BE2C (cell line): ENCODE data around the gene ERH.

Experiments
- DNase-seq: peaks from one replicate; pipeline ENCODE4 v3.0.0-alpha.2; 2020
- H3K27me3 ChIP-seq: fragments of 250-450 bp; sonication (Bioruptor Pico); 2 replicates; pipeline ENCODE4 v1.5.1; 2020; ENCODE audit warnings: mild to moderate bottlenecking
- H3K36me3 ChIP-seq: fragments of 250-450 bp; sonication (Bioruptor Pico); 2 replicates; pipeline ENCODE4 v1.5.1; 2020; ENCODE audit warnings: mild to moderate bottlenecking
- H3K4me1 ChIP-seq: fragments of 250-450 bp; sonication (Bioruptor Pico); 2 replicates; pipeline ENCODE4 v1.5.1; 2020
- H3K4me3 ChIP-seq: 2 replicates; pipeline ENCODE4 v1.5.1; 2011; ENCODE audit warnings: low read depth, low read length
- H3K9me3 ChIP-seq: fragments of 250-450 bp; sonication (Bioruptor Pico); 2 replicates; pipeline ENCODE4 v1.5.1; 2020
- CTCF ChIP-seq: IDR thresholded peaks from 2 replicates; pipeline ENCODE4 v1.5.1; 2012; ENCODE audit warnings: mild to moderate bottlenecking, low read depth, low read length

ERH gene

DNA sequence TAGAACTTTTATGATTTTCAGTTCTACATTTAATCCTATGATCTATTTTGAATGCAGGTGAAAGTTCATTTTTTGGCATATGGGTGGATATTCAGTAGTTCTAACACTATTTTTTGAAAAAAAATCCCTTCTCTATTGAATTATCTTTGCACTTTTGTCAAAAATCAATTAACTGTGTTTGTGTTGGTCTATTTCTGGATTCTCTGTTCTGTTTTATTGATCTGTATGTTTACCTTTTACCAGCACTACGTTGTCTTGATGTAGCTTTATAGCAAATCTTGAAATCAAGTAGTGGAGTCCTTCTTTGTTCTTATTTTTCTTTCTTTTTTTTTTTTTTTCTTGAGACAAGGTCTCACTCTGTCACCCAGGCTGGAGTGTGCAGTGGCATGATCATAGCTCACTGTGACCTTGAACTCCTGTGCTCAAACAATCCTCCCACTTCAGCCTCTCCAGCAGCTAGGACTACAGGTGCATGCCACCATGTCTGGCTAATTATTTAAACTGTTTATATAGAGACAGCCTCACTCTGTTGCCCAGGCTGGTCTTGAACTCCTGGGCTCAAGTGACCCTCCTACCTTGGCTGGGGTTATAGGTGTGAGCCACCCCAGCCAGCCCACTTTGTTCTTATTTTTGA lies 32.3 kb upstream of the ERH start:
- no peak overlapping the region for H3K4me3 ChIP-seq
- H3K4me1 ChIP-seq: no peaks in the 10 kb centered on the region
- H3K9me3 ChIP-seq: no peaks in the 10 kb centered on the region
- DNase-seq: no peak
- H3K36me3 ChIP-seq: peaks cover 10% of the 10 kb centered on the region; the same call in 1 of the 2 replicates
- H3K27me3 ChIP-seq: no peaks in the 10 kb centered on the region
- no peak for TF ChIP-seq CTCF

DNA sequence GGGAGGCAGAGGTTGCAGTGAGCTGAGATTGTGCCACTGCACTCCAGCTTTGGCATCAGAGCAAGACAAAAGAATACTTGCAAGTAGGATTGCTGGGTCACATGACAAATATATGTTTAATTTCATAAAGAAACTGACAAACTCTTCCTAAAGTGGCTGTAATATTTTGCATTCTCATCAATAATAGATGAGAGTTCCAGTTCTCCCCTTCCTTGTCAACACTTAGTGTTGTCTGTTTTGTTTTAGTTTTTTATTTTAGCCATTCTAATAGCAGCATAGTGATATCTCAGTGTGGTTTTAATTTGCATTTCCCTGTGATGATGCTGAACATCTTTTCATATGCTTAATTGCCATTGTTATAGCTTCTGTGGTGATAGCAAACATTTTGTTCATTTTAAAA lies 31.5 kb upstream of the ERH start:
- H3K4me1 ChIP-seq: no peaks in the 10 kb centered on the region
- H3K36me3 ChIP-seq: peaks cover 10% of the 10 kb centered on the region; the same call in 1 of the 2 replicates
- no peaks in the 10 kb centered on the region for H3K9me3 ChIP-seq
- no peaks in the 10 kb centered on the region for H3K27me3 ChIP-seq
- DNase-seq: no peak
- no peak for TF ChIP-seq CTCF
- H3K4me3 ChIP-seq: no peak overlapping the region

GRCh38 chr14:69428289-69428998 lies 30.3 kb upstream of the ERH start:
- no peak overlapping the region for H3K4me3 ChIP-seq
- H3K9me3 ChIP-seq: no peaks in the 10 kb centered on the region
- no peaks in the 10 kb centered on the region for H3K4me1 ChIP-seq
- DNase-seq: no peak
- H3K36me3 ChIP-seq: peaks cover 10% of the 10 kb centered on the region; the same call in 1 of the 2 replicates
- H3K27me3 ChIP-seq: no peaks in the 10 kb centered on the region
- no peak for TF ChIP-seq CTCF

GRCh38 chr14:69427596-69427995 lies 29.5 kb upstream of the ERH start:
- Histone ChIP-seq H3K36me3 (peaks cover 10% of the 10 kb centered on the region; the same call in 1 of the 2 replicates), H3K27me3 (no peaks in the 10 kb centered on the region), H3K4me3 (no peak overlapping the region), H3K4me1 (no peaks in the 10 kb centered on the region), H3K9me3 (no peaks in the 10 kb centered on the region)
- DNase-seq: no peak
- TF ChIP-seq CTCF: no peak

DNA sequence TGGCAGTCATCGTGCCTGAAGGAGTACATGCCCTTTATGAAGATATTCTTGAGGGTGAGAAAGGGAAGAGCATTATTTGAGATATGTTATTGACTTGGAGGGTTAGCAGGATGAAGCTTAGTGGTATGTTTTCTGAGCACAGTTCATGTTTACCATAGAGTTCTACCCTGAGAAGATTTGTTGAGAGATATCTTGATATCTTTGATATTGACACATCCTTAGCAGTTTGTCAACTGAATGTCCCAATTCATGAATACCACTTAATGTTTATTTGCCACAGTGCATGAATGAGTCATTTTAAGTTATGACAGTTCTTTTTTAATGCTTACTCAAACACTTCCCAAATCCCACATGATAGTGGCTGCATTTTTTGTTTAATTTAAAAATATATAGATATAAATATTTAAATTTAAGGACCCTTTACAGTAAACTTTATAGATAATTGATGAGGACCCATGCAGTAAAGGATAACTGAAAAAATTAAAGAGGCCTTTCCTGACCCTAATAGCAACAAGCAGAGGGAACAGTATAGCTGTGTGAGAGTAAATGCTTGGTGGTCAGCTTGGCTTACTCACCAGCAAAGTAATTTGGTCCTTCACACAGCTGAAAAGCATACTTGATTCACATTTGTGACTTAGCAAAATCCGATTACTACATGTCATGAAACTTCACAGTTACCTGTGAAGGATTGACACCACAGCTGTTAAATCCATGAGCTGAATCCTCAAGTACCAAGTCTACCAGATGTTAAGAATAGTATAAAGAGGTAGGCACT lies 26.2 kb upstream of the ERH start:
- DNase-seq: no peak
- Histone ChIP-seq H3K27me3 (no peaks in the 10 kb centered on the region), H3K4me1 (no peaks in the 10 kb centered on the region), H3K36me3 (peaks cover 10% of the 10 kb centered on the region), H3K9me3 (no peaks in the 10 kb centered on the region), H3K4me3 (no peak overlapping the region)
- TF ChIP-seq CTCF: no peak
